TTC549 (cell line): ENCODE data around the gene PTS.
"Not testable (repeated sequence)": the region's sequence is repeated elsewhere in the genome, so short reads cannot be mapped to it uniquely, and the experiment has no call there.

Source experiments
- FAIRE-seq: peaks from 2 replicates; lab custom pipeline; 2012; peaks lifted over from hg19 to GRCh38; lab: Jason Lieb, UNC

The PTS gene

GRCh38 chr11:112226062-112226830 is at the start of gene PTS:
PTS (plus strand) TSS chr11:112226428; CDS start chr11:112226444, 16 bp downstream.
- FAIRE-seq: no peak

GRCh38 chr11:112177589-112177988 is 48.6 kb upstream of the PTS start:
- no peak for FAIRE-seq

DNA sequence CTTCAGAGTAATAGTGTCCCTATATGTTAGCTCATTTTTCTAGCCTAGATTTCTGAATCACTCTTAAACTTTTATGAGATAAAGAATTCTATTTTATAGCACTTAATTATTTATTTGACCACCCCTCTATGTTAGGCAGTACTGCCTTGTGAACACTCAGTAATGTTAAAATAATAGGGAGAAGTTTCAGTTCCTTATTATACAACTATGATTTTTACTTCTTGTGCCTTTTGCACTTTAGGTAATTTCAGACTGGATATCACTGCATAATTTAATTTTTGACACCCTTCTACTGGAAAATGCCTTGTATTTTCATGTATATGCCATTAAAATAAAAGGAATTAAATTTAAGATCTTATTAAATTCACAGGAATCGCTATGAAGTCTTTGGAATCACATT is 47.8 kb upstream of the PTS start:
- no peak for FAIRE-seq

DNA sequence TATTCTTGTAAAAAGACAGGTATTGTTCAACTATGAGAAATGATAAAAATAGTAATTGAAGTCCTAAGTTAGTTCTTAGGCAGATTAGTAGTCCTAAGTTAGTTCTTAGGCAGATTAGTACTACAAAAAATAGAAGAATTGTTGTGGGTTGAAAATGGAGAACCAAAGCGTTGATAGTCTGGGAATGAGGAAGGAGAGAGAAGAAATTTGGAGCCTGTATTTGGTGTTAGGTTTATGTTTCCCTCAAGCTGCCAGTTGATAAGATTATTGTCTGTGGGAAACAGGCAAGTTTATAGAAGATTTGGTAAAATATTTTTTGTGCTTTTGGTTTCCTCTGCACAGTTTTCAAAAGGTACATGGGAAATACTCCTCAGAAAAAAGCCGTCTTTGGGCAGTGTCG is 47.3 kb upstream of the PTS start:
- FAIRE-seq: no peak

- FAIRE-seq: no peak
Measured at GRCh38 chr11:112179601-112180000, 46.6 kb upstream of the PTS start.

DNA sequence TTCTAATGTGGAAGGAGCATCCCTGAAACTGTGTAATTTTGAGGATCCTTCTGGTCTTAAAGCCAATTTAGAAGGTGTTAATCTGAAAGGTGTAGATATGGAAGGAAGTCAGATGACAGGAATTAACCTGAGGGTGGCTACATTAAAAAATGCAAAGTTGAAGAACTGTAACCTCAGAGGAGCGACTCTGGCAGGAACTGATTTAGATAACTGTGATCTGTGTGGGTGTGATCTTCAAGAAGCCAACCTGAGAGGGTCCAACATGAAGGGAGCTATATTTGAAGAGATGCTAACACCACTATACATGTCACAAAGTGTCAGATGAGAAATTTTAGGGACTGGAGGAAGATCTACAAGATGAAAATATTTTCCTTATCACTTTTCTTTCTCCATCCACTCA is 43.4 kb upstream of the PTS start:
- no peak for FAIRE-seq

DNA sequence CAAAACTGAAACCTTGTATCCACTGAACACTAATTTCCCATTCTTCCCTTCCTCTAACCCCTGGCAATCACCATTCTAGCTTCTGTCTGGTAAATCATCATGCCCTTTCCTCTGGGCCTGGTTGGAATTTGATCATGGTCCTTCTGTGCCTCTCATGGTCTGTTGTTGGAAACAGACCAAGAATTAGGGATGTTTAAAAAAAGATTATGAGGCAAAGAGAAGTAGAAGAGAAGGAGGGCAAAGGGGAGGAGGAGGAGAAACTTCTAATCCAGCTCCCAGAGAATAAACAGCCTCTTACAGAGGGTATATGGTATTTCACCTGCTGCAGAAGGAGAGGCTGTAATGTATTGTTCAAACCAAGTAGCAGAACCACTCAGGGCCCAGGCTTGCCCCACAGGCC is 40.3 kb upstream of the PTS start:
- FAIRE-seq: no peak

DNA sequence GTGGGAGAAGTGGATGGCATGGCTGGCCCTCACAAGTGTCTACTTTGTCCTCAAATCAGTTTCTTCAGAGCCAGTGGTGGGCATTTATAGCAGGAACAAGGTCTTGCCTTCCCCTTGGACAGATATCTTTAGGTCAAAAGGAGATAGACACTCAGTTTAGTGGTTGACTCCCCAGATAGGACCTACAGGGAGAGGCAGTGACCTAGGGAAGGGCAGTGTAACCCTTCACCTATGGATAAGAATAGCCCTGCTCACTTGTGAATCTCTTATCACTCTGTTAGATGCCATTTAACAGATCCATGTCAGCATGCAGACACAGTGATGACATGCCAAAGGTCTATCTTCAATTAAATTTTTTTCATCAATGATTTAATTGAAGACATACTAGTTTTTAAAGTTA is 39.9 kb upstream of the PTS start:
- no peak for FAIRE-seq

DNA sequence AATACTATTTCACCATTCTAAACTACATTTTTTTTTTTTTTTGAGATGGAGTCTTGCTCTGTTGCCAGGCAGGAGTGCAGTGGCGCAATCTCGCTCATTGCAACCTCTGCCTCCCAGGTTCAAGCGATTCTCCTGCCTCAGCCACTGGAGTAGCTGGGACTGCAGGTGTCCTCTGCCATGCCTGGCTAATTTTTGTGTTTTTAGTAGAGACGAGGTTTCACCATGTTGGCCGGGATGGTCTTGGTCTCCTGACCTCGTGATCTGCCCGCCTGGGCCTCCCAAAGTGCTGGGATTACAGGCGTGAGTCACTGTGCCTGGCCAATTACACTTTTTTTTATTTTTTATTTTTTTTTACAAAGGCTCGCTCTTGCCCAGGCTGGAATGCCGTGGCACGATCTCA is 31.1 kb upstream of the PTS start:
- FAIRE-seq: not testable (repeated sequence)

DNA sequence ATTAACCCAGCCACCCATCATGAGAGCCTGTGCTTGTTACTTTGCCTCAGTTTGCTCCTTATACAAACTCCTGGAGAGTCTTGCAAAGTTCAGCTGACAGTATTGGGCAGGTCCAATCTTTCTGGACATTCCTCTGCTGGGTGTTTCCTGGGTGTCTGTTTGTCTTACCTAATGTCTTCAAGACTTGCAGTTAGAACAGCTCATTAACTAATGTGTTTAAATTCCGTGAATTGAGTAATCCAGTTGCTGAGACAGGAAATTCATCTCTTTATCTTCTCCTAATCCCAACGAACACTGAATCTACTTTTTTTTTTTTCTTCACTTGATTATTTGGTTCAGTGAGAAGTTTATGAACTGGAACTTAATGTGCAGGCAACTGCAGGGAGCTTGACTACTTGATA is 30.3 kb upstream of the PTS start:
- FAIRE-seq: no peak

DNA sequence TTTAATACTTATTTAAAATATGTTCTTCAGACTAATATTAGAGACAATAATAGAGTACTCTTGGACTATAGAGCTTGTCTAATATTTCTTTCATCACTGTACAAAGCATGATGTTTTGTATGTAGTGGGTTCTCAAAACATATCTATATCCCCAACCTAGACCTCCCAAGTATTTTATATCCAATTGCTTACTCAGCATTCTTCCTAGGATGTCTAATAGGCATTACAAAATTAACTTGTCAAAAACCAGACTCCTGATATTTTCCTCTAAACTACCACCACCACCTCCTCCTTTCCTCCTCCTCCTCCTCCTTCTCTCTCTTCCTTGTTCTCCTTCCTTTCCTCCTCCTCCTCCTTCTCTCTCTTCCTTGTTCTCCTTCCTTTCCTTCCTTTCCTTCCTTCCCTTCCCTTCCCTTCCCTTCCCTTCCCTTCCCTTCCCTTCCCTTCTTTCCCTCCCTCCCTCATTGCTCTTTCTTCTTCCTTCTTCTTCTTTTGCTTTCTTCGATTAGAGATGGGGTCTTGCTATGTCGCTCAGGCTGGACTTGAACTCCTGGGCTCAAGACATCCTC is 29.6 kb upstream of the PTS start:
- no peak for FAIRE-seq

DNA sequence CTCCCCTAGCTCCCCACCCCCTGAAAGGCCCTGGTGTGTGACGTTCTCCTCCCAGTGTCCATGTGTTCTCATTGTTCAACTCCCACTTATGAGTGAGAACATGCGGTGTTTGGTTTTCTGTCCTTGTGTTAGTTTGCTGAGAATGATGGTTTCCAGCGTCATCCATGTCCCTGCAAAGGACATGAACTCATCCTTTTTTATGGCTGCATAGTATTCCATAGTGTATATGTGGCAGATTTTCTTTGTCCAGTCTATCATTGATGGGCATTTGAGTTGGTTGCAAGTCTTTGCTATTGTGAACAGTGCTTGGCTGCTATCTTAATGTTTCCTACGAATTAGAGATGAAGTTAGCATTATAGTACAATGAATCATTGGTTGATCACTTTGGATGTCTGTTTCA is 27.1 kb upstream of the PTS start:
- FAIRE-seq: not testable (repeated sequence)

- no peak for FAIRE-seq
Measured at GRCh38 chr11:112200252-112200651, 26.0 kb upstream of the PTS start.

- no peak for FAIRE-seq
Measured at GRCh38 chr11:112206071-112206470, 20.2 kb upstream of the PTS start.

GRCh38 chr11:112210890-112211289 is 15.3 kb upstream of the PTS start:
- FAIRE-seq: no peak

- no peak for FAIRE-seq
Measured at GRCh38 chr11:112211536-112211935, 14.7 kb upstream of the PTS start.

GRCh38 chr11:112212290-112212689 is 13.9 kb upstream of the PTS start:
- FAIRE-seq: no peak

DNA sequence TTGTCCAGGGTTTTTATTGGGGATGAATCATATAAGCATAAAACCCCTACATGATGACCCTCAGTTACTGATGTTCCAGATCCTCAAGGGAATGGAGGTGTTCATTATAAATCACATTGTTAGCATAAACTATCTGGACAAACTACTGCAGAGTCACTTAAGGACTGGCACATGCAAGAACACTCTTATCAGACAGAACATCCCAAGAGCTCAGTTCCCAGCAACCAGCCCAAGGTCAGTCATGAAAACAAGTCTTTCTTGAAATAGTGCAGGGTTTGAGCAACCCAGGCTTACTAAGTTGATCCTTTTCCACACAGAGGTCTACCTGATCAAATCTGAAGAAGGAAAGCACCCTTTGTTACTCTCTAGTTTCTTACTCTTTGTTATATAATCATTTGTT is 13.5 kb upstream of the PTS start:
- no peak for FAIRE-seq

DNA sequence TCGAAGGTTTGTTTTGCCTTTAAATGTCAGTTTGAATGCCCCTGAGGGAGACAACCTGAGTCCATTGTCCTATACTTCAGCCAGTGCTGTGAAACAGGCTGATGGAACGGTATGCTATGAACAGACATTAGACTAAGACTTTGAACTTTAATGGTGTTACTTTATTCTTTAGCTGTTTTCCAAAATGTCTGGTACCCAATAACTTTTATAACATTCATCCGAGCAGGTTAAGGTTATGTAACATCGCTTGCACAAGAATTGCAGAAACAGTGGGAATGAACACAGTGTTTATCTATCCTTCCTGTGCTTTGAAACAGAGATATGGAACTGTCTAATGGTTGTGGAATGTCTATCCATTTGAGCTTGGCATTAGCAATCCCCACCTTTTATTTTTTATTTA is 12.5 kb upstream of the PTS start:
- FAIRE-seq: no peak

- FAIRE-seq: no peak
Measured at GRCh38 chr11:112215621-112216020, 10.6 kb upstream of the PTS start.

GRCh38 chr11:112216561-112217105 is 9.6 kb upstream of the PTS start:
- no peak for FAIRE-seq

GRCh38 chr11:112219476-112220232 is 6.6 kb upstream of the PTS start:
- FAIRE-seq: peak; percentile 9

DNA sequence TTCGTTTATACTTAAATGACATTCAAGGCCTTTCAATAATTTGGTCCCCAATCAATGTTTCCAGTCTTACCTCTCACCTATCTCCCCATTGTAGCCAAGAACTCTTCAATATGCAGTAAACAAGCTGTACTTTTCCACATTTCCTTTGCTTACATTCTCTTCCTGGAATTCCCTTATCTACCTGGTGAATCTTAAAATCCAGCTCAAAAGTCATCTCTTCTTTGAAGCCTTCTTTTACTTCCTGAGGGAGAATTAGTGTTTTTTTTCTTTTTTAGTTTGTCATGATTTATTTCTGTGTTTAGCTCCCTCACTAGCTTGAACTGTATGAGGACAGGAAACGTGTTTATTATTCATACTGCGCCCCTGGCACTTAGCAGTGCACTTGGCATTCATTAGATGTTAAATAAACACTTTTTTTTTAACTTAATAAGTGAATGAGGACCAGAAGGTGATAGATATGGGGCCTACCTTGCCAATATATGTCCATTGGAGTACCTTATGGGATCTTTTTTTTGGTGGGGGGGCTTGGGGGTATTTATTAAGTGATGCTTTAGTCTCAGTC is 4.9 kb upstream of the PTS start:
- FAIRE-seq: no peak
